Epithelial cell of esophagus (primary cell): ENCODE measurements around the gene PSMD8.
"Not testable (repeated sequence)": the region's sequence is repeated elsewhere in the genome, so short reads cannot be mapped to it uniquely, and the experiment has no call there.

Experiments
- DNase-seq: peaks from one replicate; pipeline ENCODE4 v3.0.0; 2010; ENCODE audit warnings: low read depth
- H3K4me3 ChIP-seq: 2 replicates; pipeline ENCODE4 v1.5.1; 2011; ENCODE audit warnings: mild to moderate bottlenecking, low read length, control low read depth
- CTCF ChIP-seq: IDR thresholded peaks from 2 replicates; pipeline ENCODE4 v1.5.1; 2011; ENCODE audit warnings: low read depth, mild to moderate bottlenecking, low read length, control low read depth, inconsistent platforms; ENCODE audit not compliant: insufficient read depth; ENCODE audit errors: missing control alignments

The PSMD8 gene

GRCh38 chr19:38420935-38421334, 46.6 kb downstream of the PSMD8 start:
- DNase-seq, result no peak
- no peak for TF ChIP-seq CTCF
- no peak overlapping the region for H3K4me3 ChIP-seq

GRCh38 chr19:38421856-38422255, 47.5 kb downstream of the PSMD8 start:
- H3K4me3 ChIP-seq, result no peak overlapping the region
- no peak for TF ChIP-seq CTCF
- no peak for DNase-seq

- DNase-seq, result no peak
- H3K4me3 ChIP-seq, result no peak overlapping the region
- no peak for TF ChIP-seq CTCF
Observed at GRCh38 chr19:38422438-38422837, 48.1 kb downstream of the PSMD8 start.

- H3K4me3 ChIP-seq, result no peak overlapping the region
- DNase-seq, result no peak
- no peak for TF ChIP-seq CTCF
Observed at GRCh38 chr19:38424272-38424671, 49.9 kb downstream of the PSMD8 start.

GRCh38 chr19:38425222-38425809, 50.9 kb downstream of the PSMD8 start:
- H3K4me3 ChIP-seq, result no peak overlapping the region
- TF ChIP-seq CTCF, result no peak
- no peak for DNase-seq

- no peak within 1 kb of the TSS for H3K4me3 ChIP-seq
- DNase-seq, result no peak
- no peak for TF ChIP-seq CTCF
Observed at GRCh38 chr19:38425810-38426466, 51.6 kb downstream of the PSMD8 start, which contains the start of gene RASGRP4. RASGRP4 (minus strand) TSS chr19:38426219; CDS start chr19:38426091, 128 bp downstream.

- peak; percentile 10 for DNase-seq
- not testable (repeated sequence) for H3K4me3 ChIP-seq
Observed at GRCh38 chr19:38427035-38427677, 52.8 kb downstream of the PSMD8 start.
